GM19351 (cell line): Measurements from ENCODE around the gene SMCHD1.
"Not testable (repeated sequence)": the region's sequence is repeated elsewhere in the genome, so short reads cannot be mapped to it uniquely, and the experiment has no call there.

Experiments
- ATAC-seq: cut with Tn5 transposase; IDR thresholded peaks from one replicate; pipeline ENCODE4 v1.9.1; 2021; ENCODE audit warnings: mild to moderate bottlenecking, moderate library complexity; ENCODE audit not compliant: unreplicated experiment

Gene SMCHD1

GRCh38 chr18:2715990-2716389 is 60.5 kb downstream of the SMCHD1 start:
- ATAC-seq, result no peak

DNA sequence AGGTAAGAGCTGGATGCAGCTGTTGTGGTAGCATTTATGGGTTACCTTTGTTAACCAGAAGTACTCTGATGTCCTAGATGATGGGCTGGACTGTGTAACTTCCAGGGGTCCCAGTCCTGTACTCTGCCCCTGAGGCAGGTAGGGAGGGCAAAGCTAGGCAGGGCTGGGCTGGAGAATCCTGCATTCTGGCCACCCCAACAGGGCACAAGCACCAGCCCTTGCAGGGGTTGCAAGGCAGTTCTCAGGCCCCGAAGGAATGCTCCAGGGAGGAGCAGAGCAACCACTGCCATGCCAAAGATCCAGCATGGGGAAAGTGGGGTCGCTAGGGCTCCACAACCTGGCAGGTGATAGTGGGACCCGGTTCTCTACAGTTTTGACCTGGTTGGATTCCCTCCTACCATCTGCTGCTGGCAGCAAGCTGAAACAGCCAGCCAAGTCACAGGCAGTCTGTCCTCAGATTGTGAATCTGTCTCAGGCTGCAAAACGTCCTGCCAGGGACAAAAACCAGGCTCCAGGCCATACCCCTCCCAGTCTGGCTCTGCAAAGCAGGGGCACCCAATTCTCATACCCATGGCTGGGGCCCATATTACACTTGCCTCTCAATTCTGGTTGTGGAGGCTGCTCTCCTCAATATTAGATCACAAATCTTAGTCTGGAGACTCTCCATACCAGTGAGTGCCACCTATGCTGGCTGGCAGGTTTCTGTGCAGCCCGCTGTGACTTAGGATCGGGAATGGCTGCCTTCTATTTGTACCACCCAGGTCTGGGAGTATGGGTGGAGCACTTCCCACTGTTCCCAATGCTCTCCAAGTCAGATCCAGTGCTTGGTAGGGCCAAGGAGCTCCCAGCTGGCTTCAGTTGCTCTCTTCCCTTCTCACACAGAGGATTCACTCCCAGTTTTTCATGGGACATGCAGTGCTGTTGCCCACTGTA is 61.1 kb downstream of the SMCHD1 start:
- ATAC-seq, result no peak

GRCh38 chr18:2717407-2717806 is 61.9 kb downstream of the SMCHD1 start:
- no peak for ATAC-seq

DNA sequence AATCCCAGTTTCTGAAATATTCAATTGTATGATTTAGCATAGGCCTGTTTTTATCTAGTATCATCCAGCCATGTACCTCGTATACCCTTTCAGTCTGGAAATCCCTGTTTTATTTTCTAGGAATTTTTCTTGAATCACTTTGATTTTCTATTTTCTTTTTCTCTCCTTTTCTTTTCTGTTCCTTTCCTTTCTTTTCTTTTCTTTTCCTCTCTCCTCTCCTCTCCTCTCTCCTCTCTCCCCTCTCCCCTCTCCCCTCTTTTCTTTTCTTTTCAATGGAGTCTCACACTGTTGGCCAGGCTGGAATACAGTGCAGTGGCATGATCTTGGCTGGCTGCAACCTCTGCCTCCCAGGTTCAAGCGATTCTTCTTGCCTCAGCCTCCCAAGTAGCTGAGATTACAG is 63.5 kb downstream of the SMCHD1 start:
- ATAC-seq, result no peak

- no peak for ATAC-seq
Measured at GRCh38 chr18:2723207-2723606, 67.7 kb downstream of the SMCHD1 start.

DNA sequence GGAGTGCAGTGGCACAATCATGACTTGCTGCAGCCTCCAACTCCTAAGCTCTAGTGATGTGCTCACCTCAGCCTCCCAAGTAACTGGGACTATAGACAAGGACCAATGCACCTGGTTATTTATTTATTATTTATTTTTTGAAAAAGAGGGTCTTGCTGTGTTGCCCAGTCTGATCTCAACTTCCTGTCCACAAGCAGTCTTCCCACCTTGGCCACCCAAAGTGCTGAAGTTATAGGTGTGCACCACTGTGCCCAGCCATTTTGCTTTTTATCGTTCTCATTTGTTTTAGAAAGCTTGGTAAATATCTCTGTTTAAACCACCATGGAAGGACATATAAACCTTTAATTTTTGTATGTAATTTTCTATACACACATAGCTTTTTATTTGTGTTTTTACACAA is 74.2 kb downstream of the SMCHD1 start:
- ATAC-seq, result no peak

- no peak for ATAC-seq
Measured at GRCh38 chr18:2736823-2737222, 81.3 kb downstream of the SMCHD1 start.

GRCh38 chr18:2740082-2740481 is 84.6 kb downstream of the SMCHD1 start:
- ATAC-seq, result not testable (repeated sequence)

- no peak for ATAC-seq
Measured at GRCh38 chr18:2746274-2746673, 90.7 kb downstream of the SMCHD1 start.

DNA sequence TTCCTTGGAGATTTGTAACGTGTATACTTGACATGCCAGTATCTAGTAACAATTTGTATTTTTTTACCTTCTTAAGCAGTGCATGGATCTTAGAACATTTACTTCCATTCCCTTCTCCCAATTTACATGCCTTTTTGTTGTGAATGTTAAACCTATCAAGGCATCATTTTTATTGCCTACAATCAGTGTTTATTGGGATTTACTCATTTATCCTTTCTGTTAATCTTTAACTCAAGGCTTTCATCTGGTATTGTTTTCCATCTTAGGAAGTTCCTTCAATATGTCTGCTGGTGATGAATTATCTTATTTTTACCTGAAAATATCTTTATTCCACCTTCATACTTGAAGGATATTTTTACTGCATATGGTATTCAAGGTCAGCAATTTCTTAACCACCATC is 102.8 kb downstream of the SMCHD1 start:
- no peak for ATAC-seq

GRCh38 chr18:2774669-2775068 is 119.1 kb downstream of the SMCHD1 start:
- ATAC-seq, result no peak

- ATAC-seq, result no peak
Measured at GRCh38 chr18:2776601-2777000, 121.1 kb downstream of the SMCHD1 start.

GRCh38 chr18:2777241-2777640 is 121.7 kb downstream of the SMCHD1 start:
- ATAC-seq, result no peak

DNA sequence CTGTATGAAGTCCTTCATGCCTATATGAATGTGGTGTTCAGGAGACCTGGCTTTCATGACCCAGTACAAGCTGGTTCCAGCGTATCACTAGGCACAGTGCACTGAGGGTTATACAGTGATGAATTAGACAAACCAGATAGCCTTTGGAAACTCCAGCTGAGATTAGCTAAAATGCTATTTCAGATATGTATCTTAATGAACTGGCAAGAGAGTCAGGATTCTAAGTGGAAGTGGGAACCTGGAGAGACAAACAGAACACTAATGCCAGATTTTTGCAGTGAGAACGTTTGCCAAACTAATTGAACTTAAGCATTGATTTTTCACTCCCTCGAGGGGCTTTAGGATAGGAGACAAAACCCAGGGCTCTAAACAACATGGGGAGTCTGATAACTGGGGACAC is 125.2 kb downstream of the SMCHD1 start:
- ATAC-seq, result no peak

DNA sequence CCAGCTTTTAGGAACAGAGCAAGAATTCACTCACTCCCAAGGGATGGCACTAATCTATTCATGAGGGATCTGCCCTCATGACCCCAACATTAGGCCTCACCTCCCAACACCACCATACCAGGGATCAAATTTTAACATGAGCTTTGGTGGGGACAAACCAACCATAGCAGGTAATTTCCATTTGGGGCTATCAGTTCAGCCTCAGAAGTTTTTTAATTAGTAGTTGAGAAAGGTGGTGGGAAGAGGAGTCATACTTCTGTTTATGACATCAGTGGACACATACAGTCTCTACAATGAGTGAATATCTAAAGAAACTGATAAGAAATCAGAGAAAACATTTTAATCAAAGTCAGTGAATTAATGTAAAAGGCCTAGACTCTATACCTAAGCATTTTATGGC is 131.7 kb downstream of the SMCHD1 start:
- no peak for ATAC-seq

- ATAC-seq, result no peak
Measured at GRCh38 chr18:2792395-2792794, 136.9 kb downstream of the SMCHD1 start.

GRCh38 chr18:2794159-2794558 is 138.6 kb downstream of the SMCHD1 start:
- ATAC-seq, result no peak

- ATAC-seq, result peak; percentile 82
Measured at GRCh38 chr18:2797951-2798350, 142.4 kb downstream of the SMCHD1 start.

DNA sequence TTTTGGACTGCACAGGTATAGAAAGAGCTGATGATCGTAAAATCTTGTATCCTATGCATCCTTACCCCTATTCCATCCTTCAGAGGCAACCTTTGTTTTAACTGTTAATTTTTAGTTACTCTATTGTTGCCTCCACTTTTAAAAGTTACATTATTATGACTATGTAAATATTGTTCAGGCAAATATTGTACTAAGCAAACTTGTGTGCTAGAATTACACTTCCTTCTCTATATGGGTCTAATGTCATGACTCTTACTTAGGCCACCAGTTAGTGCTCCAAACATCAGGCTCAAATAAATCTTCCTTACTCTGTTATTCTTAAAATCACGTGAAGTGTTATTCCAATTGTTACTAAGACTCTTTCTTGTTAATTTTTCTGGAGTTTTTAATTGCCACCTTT is 143.8 kb downstream of the SMCHD1 start:
- ATAC-seq, result no peak

GRCh38 chr18:2805970-2806943 is 150.7 kb downstream of the SMCHD1 start:
- no peak for ATAC-seq

- not testable (repeated sequence) for ATAC-seq
Measured at GRCh38 chr18:2808640-2809039, 153.1 kb downstream of the SMCHD1 start.
